Colonic mucosa (tissue), 4 donors: ENCODE data around the gene GSTM3. TPM values are rescaled to one million over a fixed set of nuclear protein-coding genes. Genes with fewer than 3 reads are reported as not detected.
A peak's percentile ranks its signal among the peaks of the same experiment; 100 is the strongest.

Source experiments
- DNase-seq: peaks from one replicate; pipeline ENCODE4 v3.0.0-alpha.2; 2020
- H3K27ac ChIP-seq: fragments of 200-600 bp; one replicate; pipeline ENCODE4 v1.8.0; 2021
- H3K27me3 ChIP-seq: fragments of 200-600 bp; one replicate; pipeline ENCODE4 v1.8.0; 2021
- H3K36me3 ChIP-seq: fragments of 200-600 bp; one replicate; pipeline ENCODE4 v1.8.0; 2021
- H3K4me1 ChIP-seq: fragments of 200-600 bp; one replicate; pipeline ENCODE4 v1.8.0; 2021; ENCODE audit warnings: mild to moderate bottlenecking
- H3K4me3 ChIP-seq: fragments of 200-600 bp; one replicate; pipeline ENCODE4 v1.8.0; 2021
- H3K9ac ChIP-seq, 2 donors: one replicate each; pipeline ENCODE4 v1.7.0; 2013; ENCODE audit warnings: control low read depth in 2 of 2, low read depth in 2 of 2, low read length in 2 of 2
- H3K9me3 ChIP-seq: fragments of 200-600 bp; one replicate; pipeline ENCODE4 v1.8.0; 2021
- intact Hi-C: fragments of 100-400 bp; cut with DNase I; formaldehyde crosslinking; loops from one replicate; pipeline ENCODE4 v1.14.1; 2022
- total RNA-seq, 2 donors: library from RNA; stranded (reverse); fragmentation: NEBNext Ultra II Directional in 1 of 2; extraction: Animal tissue kit (Norgen Biotek cat#: 25700) in 1 of 2; gene quantifications; one replicate each; pipeline ENCODE4 v1.2.1, GENCODE V29; 2021
- TF ChIP-seq, protein P1 (sequence below): fragments of 200-600 bp; IDR thresholded peaks from one replicate; pipeline ENCODE4 v1.8.0; 2022; ENCODE audit warnings: antibody characterized with exemption, mild to moderate bottlenecking
- donor health status: healthy.
- donor health status: DM: no; HTN: no; CAD: no.
- donor health status: DM: no; HTN: no; CAD: no.

Gene GSTM3
- total RNA-seq, 2 donors from 2014 or later = 4.9 to 24.6 TPM

DNA sequence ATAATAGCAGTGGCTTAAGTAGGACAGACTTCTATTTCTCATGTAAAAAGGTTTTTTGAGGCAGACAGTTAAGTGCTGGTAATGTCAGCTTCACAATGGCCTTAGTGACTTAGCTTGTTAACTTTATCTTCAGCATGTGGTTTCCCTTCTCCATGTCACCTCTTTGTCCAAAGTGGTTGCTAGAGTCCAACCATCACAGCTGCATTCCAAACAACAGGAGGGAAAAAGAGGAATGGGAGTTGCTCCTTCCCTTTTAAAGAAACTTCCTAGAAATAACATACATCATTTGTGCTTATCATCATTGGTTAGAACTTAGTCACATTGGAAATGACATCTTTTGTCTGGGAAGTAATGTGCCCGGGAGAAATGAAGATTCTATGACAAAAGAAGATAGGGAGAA, 18.9 kb downstream of the GSTM3 start:
- Histone ChIP-seq H3K27me3 (no peaks in the 10 kb centered on the region), H3K36me3 (no peaks in the 10 kb centered on the region), H3K4me1 (no peaks in the 10 kb centered on the region), H3K9me3 (no peaks in the 10 kb centered on the region), H3K9ac (no peak overlapping the region), H3K27ac (no peak overlapping the region), H3K4me3 (no peak overlapping the region)
- TF ChIP-seq, protein P1, sequence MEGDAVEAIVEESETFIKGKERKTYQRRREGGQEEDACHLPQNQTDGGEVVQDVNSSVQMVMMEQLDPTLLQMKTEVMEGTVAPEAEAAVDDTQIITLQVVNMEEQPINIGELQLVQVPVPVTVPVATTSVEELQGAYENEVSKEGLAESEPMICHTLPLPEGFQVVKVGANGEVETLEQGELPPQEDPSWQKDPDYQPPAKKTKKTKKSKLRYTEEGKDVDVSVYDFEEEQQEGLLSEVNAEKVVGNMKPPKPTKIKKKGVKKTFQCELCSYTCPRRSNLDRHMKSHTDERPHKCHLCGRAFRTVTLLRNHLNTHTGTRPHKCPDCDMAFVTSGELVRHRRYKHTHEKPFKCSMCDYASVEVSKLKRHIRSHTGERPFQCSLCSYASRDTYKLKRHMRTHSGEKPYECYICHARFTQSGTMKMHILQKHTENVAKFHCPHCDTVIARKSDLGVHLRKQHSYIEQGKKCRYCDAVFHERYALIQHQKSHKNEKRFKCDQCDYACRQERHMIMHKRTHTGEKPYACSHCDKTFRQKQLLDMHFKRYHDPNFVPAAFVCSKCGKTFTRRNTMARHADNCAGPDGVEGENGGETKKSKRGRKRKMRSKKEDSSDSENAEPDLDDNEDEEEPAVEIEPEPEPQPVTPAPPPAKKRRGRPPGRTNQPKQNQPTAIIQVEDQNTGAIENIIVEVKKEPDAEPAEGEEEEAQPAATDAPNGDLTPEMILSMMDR = no peak
- DNase-seq = no peak
- intact Hi-C loops = no loop called here

DNA sequence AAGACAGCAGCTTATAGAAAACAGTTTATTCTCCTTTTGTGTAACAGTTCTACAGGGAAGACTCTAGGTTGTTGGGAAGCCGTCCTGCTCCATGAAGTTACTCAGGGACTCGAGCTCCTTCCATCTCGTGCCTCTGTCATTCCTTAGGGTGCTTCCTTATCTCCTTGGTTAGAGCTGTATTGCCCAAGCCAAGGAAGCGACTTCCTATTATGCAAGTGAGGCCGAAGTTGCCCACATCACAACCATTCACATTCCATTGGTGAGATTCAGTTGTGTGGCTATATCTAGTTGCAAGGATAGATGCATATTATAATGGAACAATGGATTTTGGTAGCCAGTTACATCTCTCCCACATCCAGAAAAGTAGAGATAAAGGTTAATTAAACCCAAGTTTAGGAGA, 19.8 kb downstream of the GSTM3 start:
- no peak overlapping the region for H3K27ac ChIP-seq
- no peaks in the 10 kb centered on the region for H3K36me3 ChIP-seq
- no peaks in the 10 kb centered on the region for H3K27me3 ChIP-seq
- no peak overlapping the region for H3K4me3 ChIP-seq
- TF ChIP-seq, protein P1 = no peak
- intact Hi-C loops = no loop called here
- DNase-seq = no peak
- H3K9me3 ChIP-seq = no peaks in the 10 kb centered on the region
- H3K4me1 ChIP-seq = no peaks in the 10 kb centered on the region
- no peak overlapping the region for H3K9ac ChIP-seq

DNA sequence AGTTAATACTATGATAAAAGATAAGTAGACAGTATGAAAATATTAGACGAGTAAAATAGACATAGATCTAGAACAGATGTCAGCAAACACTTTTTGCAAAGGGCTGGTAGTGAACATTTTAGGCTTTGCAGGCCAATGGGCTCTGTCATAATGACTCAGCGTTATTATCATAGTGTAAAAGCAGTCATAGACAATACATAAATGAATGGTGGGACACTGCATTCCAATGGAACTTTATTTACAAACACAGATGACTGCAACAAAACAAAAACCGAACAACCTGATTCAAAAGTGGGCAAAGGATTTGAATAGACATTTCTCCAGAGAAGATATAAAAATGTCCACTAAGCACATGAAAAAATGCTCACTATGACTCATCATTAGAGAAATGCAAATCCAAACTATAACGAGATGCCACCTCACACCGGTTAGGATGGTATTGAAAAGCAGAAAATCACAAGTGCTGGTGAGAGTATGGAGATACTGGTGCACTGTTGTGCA, 21.5 kb downstream of the GSTM3 start:
- H3K4me3 ChIP-seq = no peak overlapping the region
- intact Hi-C loops = loop anchor here (2.0 to 5.0 kb wide), 2 partner anchors 53 to 263 kb away; partner anchors contain the start of gene AHCYL1
- no peak overlapping the region for H3K27ac ChIP-seq
- no peaks in the 10 kb centered on the region for H3K4me1 ChIP-seq
- H3K9me3 ChIP-seq = no peaks in the 10 kb centered on the region
- no peak overlapping the region for H3K9ac ChIP-seq
- TF ChIP-seq, protein P1 = no peak
- DNase-seq = no peak
- no peaks in the 10 kb centered on the region for H3K27me3 ChIP-seq
- no peaks in the 10 kb centered on the region for H3K36me3 ChIP-seq

DNA sequence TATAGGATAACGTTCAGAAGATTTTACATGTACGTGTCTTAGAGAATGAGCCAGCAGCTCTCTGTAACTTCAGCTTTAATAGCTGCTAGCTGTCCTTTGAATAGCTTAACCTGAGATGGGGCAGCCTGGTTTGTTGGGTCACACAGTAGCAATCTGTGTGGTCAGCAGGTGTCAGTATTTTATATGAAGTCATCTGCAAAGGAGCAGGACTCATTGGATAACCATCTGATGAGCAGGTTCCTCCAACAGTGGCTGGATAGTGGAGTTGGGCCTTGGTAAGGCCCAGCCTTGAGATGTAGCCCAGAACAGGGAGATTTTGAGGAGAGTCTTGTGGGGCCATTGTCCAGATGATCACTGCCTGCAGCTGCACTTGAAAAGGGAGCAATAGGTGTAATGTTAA, 22.3 kb downstream of the GSTM3 start:
- TF ChIP-seq, protein P1 = peak; percentile 19
- Histone ChIP-seq H3K9me3 (no peaks in the 10 kb centered on the region), H3K36me3 (no peaks in the 10 kb centered on the region), H3K4me3 (no peak overlapping the region), H3K27ac (no peak overlapping the region), H3K9ac (no peak overlapping the region), H3K27me3 (no peaks in the 10 kb centered on the region), H3K4me1 (no peaks in the 10 kb centered on the region)
- DNase-seq = no peak
- intact Hi-C loops = loop anchor here (2.0 to 5.0 kb wide), 2 partner anchors 54 to 264 kb away; partner anchors contain the start of gene AHCYL1

DNA sequence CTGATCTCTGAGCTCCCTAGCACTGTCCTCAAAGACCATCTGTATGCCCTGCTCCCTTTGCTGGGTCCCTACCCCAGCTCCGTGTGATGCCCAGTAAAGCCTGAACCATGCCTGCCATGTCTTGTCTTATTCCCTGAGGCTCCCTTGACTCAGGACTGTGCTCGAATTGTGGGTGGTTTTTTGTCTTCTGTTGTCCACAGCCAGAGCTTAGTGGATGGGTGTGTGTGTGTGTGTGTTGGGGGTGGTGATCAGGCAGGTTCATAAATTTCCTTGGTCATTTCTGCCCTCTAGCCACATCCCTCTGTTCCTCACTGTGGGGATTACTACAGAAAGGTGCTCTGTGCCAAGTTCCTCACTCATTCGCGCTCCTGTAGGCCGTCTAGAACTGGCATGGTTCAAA, 23.1 kb downstream of the GSTM3 start:
- Histone ChIP-seq H3K27ac (no peak overlapping the region), H3K27me3 (no peaks in the 10 kb centered on the region), H3K9me3 (no peaks in the 10 kb centered on the region), H3K9ac (no peak overlapping the region), H3K4me1 (no peaks in the 10 kb centered on the region), H3K4me3 (no peak overlapping the region), H3K36me3 (no peaks in the 10 kb centered on the region)
- TF ChIP-seq, protein P1 = no peak
- intact Hi-C loops = loop anchor here (2.0 to 5.0 kb wide), 2 partner anchors 55 to 265 kb away; partner anchors contain the start of gene AHCYL1
- no peak for DNase-seq
